ENCODE results near the gene OR2G2. TPM values are rescaled to one million over a fixed set of nuclear protein-coding genes. Genes with fewer than 3 reads are reported as not detected.

OR2G2 gene, protein sequence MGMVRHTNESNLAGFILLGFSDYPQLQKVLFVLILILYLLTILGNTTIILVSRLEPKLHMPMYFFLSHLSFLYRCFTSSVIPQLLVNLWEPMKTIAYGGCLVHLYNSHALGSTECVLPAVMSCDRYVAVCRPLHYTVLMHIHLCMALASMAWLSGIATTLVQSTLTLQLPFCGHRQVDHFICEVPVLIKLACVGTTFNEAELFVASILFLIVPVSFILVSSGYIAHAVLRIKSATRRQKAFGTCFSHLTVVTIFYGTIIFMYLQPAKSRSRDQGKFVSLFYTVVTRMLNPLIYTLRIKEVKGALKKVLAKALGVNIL
- total RNA-seq: not detected

DNA sequence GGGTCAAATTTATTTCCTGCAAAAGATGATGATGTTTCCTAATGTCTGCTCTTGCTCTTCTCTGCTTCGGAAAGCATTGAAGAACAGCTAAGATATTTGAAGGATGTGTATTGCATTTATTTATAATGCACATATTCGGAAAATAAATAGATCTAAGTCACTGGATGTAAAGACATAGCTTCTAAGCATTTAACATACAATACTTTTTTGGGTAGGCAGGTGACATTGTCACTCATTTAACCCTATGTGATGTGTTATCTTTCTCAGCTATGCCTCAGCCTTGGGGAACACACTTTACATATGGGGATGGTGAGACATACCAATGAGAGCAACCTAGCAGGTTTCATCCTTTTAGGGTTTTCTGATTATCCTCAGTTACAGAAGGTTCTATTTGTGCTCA, at the start of gene OR2G2:
Gene OR2G2 (plus strand): TSS at position 301 of the 400 bp plus-strand sequence. CDS start 0 bp downstream, at position 301.

DNA sequence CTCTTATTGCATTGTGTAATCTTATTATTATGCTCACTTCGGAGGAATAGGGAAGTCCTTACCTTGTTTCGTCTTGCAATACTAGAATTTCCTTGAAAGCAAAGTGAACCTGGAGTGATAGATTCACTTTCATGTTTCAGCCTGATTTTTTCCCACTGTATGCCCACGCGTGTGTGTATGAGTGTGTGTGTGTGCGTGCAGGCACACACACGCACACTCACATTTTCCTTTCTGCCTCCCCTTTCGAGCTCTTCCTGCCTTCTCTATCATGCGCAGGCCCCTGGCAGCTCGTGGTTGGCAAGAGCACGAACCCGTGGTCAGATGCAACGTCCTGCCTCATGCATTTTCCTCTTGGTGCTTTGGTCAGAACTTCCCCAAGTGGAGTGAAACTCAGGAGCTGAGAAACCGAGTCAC, 39.4 kb upstream of the OR2G2 start, which contains the start of gene GCSAML:
Gene GCSAML (plus strand): TSS at position 366 of the 414 bp plus-strand sequence. CDS start 58 bp downstream, outside the sequence.

DNA sequence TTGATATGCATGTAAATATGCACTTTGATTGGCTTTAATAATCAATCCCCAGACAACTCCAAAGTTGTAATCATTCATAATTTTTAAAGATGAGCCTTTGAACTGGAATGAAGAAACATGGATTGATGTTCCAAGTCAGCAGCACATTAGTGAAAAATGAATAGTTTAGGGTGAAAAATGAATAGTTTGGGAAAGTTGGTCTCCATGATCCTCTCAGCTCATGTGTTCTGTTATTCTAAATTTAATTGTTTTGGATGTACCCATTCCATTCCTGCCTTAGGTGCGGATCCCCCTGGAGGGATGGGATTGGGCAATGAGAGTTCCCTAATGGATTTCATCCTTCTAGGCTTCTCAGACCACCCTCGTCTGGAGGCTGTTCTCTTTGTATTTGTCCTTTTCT, 17.1 kb downstream of the OR2G2 start, which contains the start of gene OR2G3:
Gene OR2G3 (plus strand): TSS at position 301 of the 400 bp plus-strand sequence. CDS start 0 bp downstream, at position 301.

Small RNA genes within 50 kb of the gene (small RNA-seq; reads per million reads assigned to genes)
- gene RF00026: not detected

Other genes with a start within 250 kb of the OR2G2 start
- 1.8 TPM for gene NLRP3, start 172.2 kb upstream of the OR2G2 start, total RNA-seq
- not detected for gene OR2B11, start 130.3 kb upstream of the OR2G2 start, total RNA-seq
- gene OR2C3, start 51.9 kb upstream of the OR2G2 start, total RNA-seq: 0.23 TPM
- 0.69 TPM for gene GCSAML, start 39.2 kb upstream of the OR2G2 start, total RNA-seq
- gene OR2G3, start 17.2 kb downstream of the OR2G2 start, total RNA-seq: not detected
- gene OR13G1, start 91.4 kb downstream of the OR2G2 start, total RNA-seq: not detected
- gene OR6F1, start 128.3 kb downstream of the OR2G2 start, total RNA-seq: not detected
- not detected for gene OR14K1, start 150.3 kb downstream of the OR2G2 start, total RNA-seq
- gene OR14A2, start 159.8 kb downstream of the OR2G2 start, total RNA-seq: not detected
- gene OR1C1, start 172.2 kb downstream of the OR2G2 start, total RNA-seq: not detected
- gene OR14A16, start 235.8 kb downstream of the OR2G2 start, total RNA-seq: not detected